Neural progenitor cell (in vitro differentiated cells): ENCODE measurements around the gene TYROBP. TPM values are rescaled to one million over a fixed set of nuclear protein-coding genes. Genes with fewer than 3 reads are reported as not detected.
"Not testable (repeated sequence)": the region's sequence is repeated elsewhere in the genome, so short reads cannot be mapped to it uniquely, and the experiment has no call there.

Experiments used
- DNase-seq: peaks from one replicate; pipeline ENCODE4 v3.0.0-alpha.2; 2016; ENCODE audit warnings: low spot score
- H2AFZ ChIP-seq: fragments of 200-600 bp; sonication (generic); replicated peaks from 2 replicates; pipeline ENCODE4 v1.6.1; 2016; ENCODE audit warnings: antibody characterized with exemption
- H3F3A ChIP-seq: fragments of 200-600 bp; sonication (generic); 2 replicates; pipeline ENCODE4 v1.6.1; 2016; ENCODE audit warnings: antibody characterized with exemption, low read depth
- H3K27ac ChIP-seq: fragments of 200-600 bp; sonication (generic); 2 replicates; pipeline ENCODE4 v1.5.1; 2016; ENCODE audit warnings: mild to moderate bottlenecking
- H3K27me3 ChIP-seq: fragments of 200-600 bp; sonication (generic); 2 replicates; pipeline ENCODE4 v1.6.1; 2016; ENCODE audit warnings: mild to moderate bottlenecking, moderate library complexity
- H3K36me3 ChIP-seq: fragments of 200-600 bp; sonication (generic); 2 replicates; pipeline ENCODE4 v1.5.1; 2016
- H3K4me1 ChIP-seq: fragments of 200-600 bp; sonication (generic); 2 replicates; pipeline ENCODE4 v1.6.1; 2016; ENCODE audit warnings: mixed run types
- H3K4me2 ChIP-seq: fragments of 200-600 bp; sonication (generic); 2 replicates; pipeline ENCODE4 v1.6.1; 2016
- H3K4me3 ChIP-seq: fragments of 200-600 bp; sonication (generic); 2 replicates; pipeline ENCODE4 v1.5.1; 2016
- H3K79me2 ChIP-seq: fragments of 200-600 bp; sonication (generic); 2 replicates; pipeline ENCODE4 v1.6.1; 2016; ENCODE audit warnings: low read depth
- H3K9ac ChIP-seq: fragments of 200-600 bp; sonication (generic); 2 replicates; pipeline ENCODE4 v1.6.1; 2016
- H3K9me3 ChIP-seq: fragments of 200-600 bp; sonication (generic); 2 replicates; pipeline ENCODE4 v1.5.1; 2016; ENCODE audit warnings: low read depth
- H4K20me1 ChIP-seq: fragments of 200-600 bp; sonication (generic); 2 replicates; pipeline ENCODE4 v1.6.1; 2016; ENCODE audit warnings: low read depth
- H3K27ac Mint-ChIP-seq: 3 replicates; pipeline ENCODE4 v1.8.0; 2021; ENCODE audit warnings: mixed read lengths
- H3K27me3 Mint-ChIP-seq: 2 replicates; pipeline ENCODE4 v1.8.0; 2022; ENCODE audit warnings: low read depth, mild to moderate bottlenecking, inconsistent platforms, moderate library complexity, mixed read lengths; ENCODE audit not compliant: insufficient read depth
- H3K36me3 Mint-ChIP-seq: 3 replicates; pipeline ENCODE4 v1.8.0; 2021; ENCODE audit warnings: mixed read lengths
- H3K4me1 Mint-ChIP-seq: 3 replicates; pipeline ENCODE4 v1.8.0; 2021; ENCODE audit warnings: mixed read lengths
- H3K4me3 Mint-ChIP-seq: 3 replicates; pipeline ENCODE4 v1.8.0; 2021; ENCODE audit warnings: mild to moderate bottlenecking, moderate library complexity, mixed read lengths
- H3K9me3 Mint-ChIP-seq: 3 replicates; pipeline ENCODE4 v1.8.0; 2020; ENCODE audit warnings: mixed read lengths
- EZH2 ChIP-seq: fragments of 200-600 bp; sonication (generic); IDR thresholded peaks from 2 replicates; pipeline ENCODE4 v1.6.1; 2017; ENCODE audit warnings: antibody characterized with exemption, mild to moderate bottlenecking, moderate library complexity
- EZH2phosphoT487 ChIP-seq: fragments of 200-600 bp; sonication (generic); IDR thresholded peaks from 2 replicates; pipeline ENCODE4 v1.6.1; 2017; ENCODE audit warnings: antibody characterized with exemption
- total RNA-seq: library from RNA; depleted of rRNA; stranded (reverse); fragments of >200 nt; gene quantifications from 2 replicates; pipeline ENCODE4 v1.2.3, GENCODE V29; 2015; ENCODE audit warnings: low replicate concordance
- TF ChIP-seq, protein P1 (sequence below): fragments of 200-600 bp; sonication (generic); IDR thresholded peaks from 2 replicates; pipeline ENCODE4 v1.5.1; 2017; ENCODE audit warnings: antibody characterized with exemption, mild to moderate bottlenecking

TYROBP gene
- total RNA-seq: not detected in 2 replicates

DNA sequence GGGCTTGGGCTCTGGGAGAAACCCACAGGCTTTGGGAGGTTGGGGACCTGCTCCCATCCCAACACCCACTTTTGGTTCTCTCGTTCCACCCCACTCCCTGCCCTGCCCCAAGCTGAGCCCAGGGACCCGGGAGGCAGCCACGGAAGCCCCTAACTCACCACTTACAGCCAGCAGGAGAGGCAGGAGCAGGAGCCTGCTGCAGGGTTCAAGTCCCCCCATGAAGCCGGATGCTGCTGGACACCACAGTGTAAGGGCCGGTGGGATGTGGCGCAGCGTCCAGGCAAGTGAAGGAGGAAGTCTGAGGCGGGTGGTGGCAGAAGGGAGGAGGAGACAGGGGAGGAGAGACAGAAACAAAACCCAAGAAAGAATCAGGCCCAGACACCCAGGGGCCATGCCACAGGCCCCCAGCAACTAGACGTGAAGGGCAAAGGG, at the start of gene TYROBP:
Gene TYROBP (minus strand): TSS at position 286 of the 432 bp plus-strand sequence. CDS start 67 bp downstream, at position 219.
- peak within 1 kb of the TSS; percentile 94 for H3K27ac Mint-ChIP-seq
- DNase-seq: no peak
- H3K36me3 Mint-ChIP-seq: no peaks in the 10 kb centered on the region
- Histone ChIP-seq H3F3A (no peaks in the 10 kb centered on the region), H3K9me3 (no peaks in the 10 kb centered on the region), H3K4me2 (no peak within 1 kb of the TSS), H3K79me2 (no peaks in the 10 kb centered on the region), H3K4me3 (no peak within 1 kb of the TSS), H4K20me1 (no peaks in the 10 kb centered on the region), H2AFZ (no peak within 1 kb of the TSS), H3K9ac (no peak within 1 kb of the TSS), H3K27ac (no peak within 1 kb of the TSS), H3K36me3 (no peaks in the 10 kb centered on the region), H3K27me3 (peaks cover 3% of the 10 kb centered on the region), H3K4me1 (peaks cover 6% of the 10 kb centered on the region)
- peaks cover 32% of the 10 kb centered on the region for H3K4me1 Mint-ChIP-seq
- H3K9me3 Mint-ChIP-seq: no peaks in the 10 kb centered on the region
- TF ChIP-seq EZH2phosphoT487: no peak
- no peak for TF ChIP-seq EZH2
- TF ChIP-seq, protein P1, sequence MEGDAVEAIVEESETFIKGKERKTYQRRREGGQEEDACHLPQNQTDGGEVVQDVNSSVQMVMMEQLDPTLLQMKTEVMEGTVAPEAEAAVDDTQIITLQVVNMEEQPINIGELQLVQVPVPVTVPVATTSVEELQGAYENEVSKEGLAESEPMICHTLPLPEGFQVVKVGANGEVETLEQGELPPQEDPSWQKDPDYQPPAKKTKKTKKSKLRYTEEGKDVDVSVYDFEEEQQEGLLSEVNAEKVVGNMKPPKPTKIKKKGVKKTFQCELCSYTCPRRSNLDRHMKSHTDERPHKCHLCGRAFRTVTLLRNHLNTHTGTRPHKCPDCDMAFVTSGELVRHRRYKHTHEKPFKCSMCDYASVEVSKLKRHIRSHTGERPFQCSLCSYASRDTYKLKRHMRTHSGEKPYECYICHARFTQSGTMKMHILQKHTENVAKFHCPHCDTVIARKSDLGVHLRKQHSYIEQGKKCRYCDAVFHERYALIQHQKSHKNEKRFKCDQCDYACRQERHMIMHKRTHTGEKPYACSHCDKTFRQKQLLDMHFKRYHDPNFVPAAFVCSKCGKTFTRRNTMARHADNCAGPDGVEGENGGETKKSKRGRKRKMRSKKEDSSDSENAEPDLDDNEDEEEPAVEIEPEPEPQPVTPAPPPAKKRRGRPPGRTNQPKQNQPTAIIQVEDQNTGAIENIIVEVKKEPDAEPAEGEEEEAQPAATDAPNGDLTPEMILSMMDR: no peak
- H3K27me3 Mint-ChIP-seq: peaks cover 22% of the 10 kb centered on the region
- H3K4me3 Mint-ChIP-seq: no peak within 1 kb of the TSS

DNA sequence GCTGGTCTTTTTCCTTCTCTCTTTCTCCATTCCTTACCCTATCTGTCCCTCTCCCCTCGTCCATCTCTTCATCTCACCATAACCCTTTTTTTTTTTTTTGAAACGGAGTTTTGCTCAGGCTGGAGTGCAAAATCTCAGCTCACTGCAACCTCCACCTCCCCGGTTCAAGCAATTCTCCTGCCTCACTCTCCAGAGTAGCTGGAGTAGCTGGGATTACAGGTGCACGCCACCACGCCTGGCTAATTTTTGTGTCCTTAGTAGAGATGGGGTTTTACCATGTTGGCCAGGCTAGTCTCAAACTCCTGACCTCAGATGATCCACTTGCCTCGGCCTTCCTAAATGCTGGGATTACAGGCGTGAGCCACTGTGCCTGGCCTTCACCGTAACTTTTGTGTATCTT, 49.3 kb upstream of the TYROBP start:
- not testable (repeated sequence) for H3K9me3 Mint-ChIP-seq, H3K79me2 ChIP-seq, H3K4me1 ChIP-seq, DNase-seq, H2AFZ ChIP-seq, H3F3A ChIP-seq, H3K36me3 Mint-ChIP-seq, H4K20me1 ChIP-seq, H3K4me3 Mint-ChIP-seq, H3K9me3 ChIP-seq, H3K36me3 ChIP-seq, H3K27ac Mint-ChIP-seq, H3K27ac ChIP-seq, H3K9ac ChIP-seq, H3K4me3 ChIP-seq, H3K4me1 Mint-ChIP-seq, H3K4me2 ChIP-seq
- peaks cover 27% of the 10 kb centered on the region for H3K27me3 Mint-ChIP-seq
- H3K27me3 ChIP-seq: peaks cover 61% of the 10 kb centered on the region

DNA sequence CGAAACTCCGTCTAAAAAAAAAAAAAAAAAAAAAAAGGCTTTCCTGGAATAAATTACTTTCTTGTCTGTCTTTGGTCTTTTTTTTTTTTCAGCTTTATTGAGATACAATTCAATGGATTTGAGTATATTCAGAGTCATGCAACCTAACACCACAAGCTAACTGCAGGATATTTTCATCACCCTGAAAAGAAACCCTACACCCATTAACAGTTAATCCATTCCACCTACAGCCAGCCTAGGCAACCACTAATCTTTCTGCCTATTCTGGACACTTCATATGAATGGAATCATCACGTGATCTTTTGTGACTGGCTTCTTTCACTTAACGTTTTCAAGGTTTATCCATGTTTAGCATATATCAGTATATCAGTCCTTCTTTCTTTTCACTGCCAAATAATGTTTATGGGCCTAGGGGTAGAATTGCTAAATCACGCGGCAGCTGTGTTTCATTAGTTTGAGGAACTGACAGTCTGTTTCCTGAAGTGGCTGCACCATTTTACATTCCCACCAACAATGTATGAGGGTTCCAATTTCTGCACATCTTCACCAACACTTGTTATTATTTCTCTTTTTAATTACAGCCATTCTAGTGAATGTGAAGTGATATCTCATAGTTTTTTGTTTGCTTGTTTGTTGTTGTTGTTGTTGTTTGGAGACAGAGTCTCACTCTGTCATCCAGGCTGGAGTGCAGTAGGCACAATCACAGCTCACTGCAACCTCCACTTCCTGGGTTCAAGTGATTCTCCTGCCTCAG, 48.0 kb upstream of the TYROBP start:
- no peak overlapping the region for H3K9ac ChIP-seq
- no peaks in the 10 kb centered on the region for H3K79me2 ChIP-seq
- Mint-ChIP-seq H3K9me3 (peaks cover 4% of the 10 kb centered on the region), H3K4me1 (no peaks in the 10 kb centered on the region), H3K36me3 (no peaks in the 10 kb centered on the region), H3K27ac (no peak overlapping the region), H3K27me3 (peaks cover 24% of the 10 kb centered on the region), H3K4me3 (no peak overlapping the region)
- H3K27ac ChIP-seq: no peak overlapping the region
- H4K20me1 ChIP-seq: no peaks in the 10 kb centered on the region
- H3K4me2 ChIP-seq: no peak overlapping the region
- H3K4me3 ChIP-seq: no peak overlapping the region
- no peak overlapping the region for H2AFZ ChIP-seq
- TF ChIP-seq EZH2 (no peak), EZH2phosphoT487 (no peak)
- TF ChIP-seq, protein P1: no peak
- H3F3A ChIP-seq: no peaks in the 10 kb centered on the region
- H3K27me3 ChIP-seq: peaks cover 51% of the 10 kb centered on the region
- H3K4me1 ChIP-seq: no peaks in the 10 kb centered on the region
- DNase-seq: no peak
- H3K9me3 ChIP-seq: no peaks in the 10 kb centered on the region
- H3K36me3 ChIP-seq: no peaks in the 10 kb centered on the region

DNA sequence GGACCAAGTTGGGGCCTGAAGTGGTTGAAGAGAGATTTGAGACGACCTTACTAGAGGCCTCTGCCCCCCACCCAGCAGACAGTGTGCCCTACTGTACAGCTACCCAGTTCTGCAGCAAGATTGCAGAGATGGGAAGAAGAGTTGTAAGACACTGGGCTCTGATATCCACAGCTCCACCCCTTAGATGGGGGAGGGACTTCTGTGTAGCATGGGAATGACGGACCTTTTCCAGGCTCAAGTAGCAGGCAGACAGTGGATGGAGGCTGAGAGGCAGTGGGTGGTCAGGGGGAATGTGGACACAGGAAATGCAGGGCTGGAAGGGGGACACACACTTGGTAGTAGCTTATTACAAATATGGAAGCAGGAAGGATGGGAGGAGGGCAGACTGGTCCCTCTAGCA, 41.0 kb upstream of the TYROBP start:
- peaks cover 6% of the 10 kb centered on the region for H3K36me3 Mint-ChIP-seq
- Histone ChIP-seq H3K9ac (no peak overlapping the region), H3K4me1 (no peaks in the 10 kb centered on the region), H3K27me3 (no peaks in the 10 kb centered on the region), H3K9me3 (no peaks in the 10 kb centered on the region), H3K27ac (no peak overlapping the region), H3K4me3 (no peak overlapping the region), H4K20me1 (no peaks in the 10 kb centered on the region), H3K4me2 (no peak overlapping the region), H3K36me3 (no peaks in the 10 kb centered on the region), H3F3A (peaks cover 4% of the 10 kb centered on the region), H3K79me2 (no peaks in the 10 kb centered on the region), H2AFZ (no peak overlapping the region)
- DNase-seq: no peak
- no peak overlapping the region for H3K27ac Mint-ChIP-seq
- peaks cover 15% of the 10 kb centered on the region for H3K27me3 Mint-ChIP-seq
- H3K9me3 Mint-ChIP-seq: no peaks in the 10 kb centered on the region
- H3K4me1 Mint-ChIP-seq: peaks cover 3% of the 10 kb centered on the region
- TF ChIP-seq EZH2 (no peak), EZH2phosphoT487 (no peak)
- TF ChIP-seq, protein P1: no peak
- H3K4me3 Mint-ChIP-seq: no peak overlapping the region
